HCT116 (cell line): Measurements from ENCODE around the gene NLGN4Y. TPM values are rescaled to one million over a fixed set of nuclear protein-coding genes. Genes with fewer than 3 reads are reported as not detected.

ENCODE experiments used
- ATAC-seq: fragments of 200-7000 bp; cut with Tn5 transposase; 2 replicates; pipeline ENCODE4 v1.9.1; 2020; ENCODE audit warnings: mild to moderate bottlenecking, moderate library complexity
- BruUV-seq: library from RNA; stranded (reverse); fragments of 400-500 nt; replicated peaks from 2 replicates; lab custom pipeline; 2021; lab: Mats Ljungman, UMichigan
- CTCF ChIA-PET: fragments of 300-600 bp; sonication (Branson Sonifier 250); formaldehyde crosslinking; loops from one replicate; lab custom pipeline; 2021; ENCODE audit warnings: antibody characterized with exemption; lab: Charles Lee
- POLR2A ChIA-PET: fragments of 300-600, 350-600 bp; sonication (Branson Sonifier 250); formaldehyde crosslinking; loops from one replicate; lab custom pipeline; 2021; ENCODE audit warnings: antibody characterized with exemption; lab: Charles Lee
- RAD21 ChIA-PET, 2 experiments: fragments of 300-600 bp; sonication (Branson Sonifier 250); formaldehyde crosslinking; loops; one replicate each; lab custom pipeline; 2023; ENCODE audit warnings: low total read pairs in 2 of 2; ENCODE audit not compliant: uncharacterized antibody in 2 of 2, unreplicated experiment in 2 of 2, low non-redundant PET in 1 of 2; lab: Charles Lee
- DNase-seq: peaks from one replicate; pipeline ENCODE4 v3.0.0-alpha.2; 2010; ENCODE audit warnings: low read depth, low spot score
- H2AFZ ChIP-seq: fragments of 200-600 bp; shearing (Covaris generic), sonication (generic); 2 replicates; pipeline ENCODE4 v1.6.1; 2017; ENCODE audit warnings: low read depth, mixed run types, mixed read lengths, antibody characterized with exemption, low read length; ENCODE audit not compliant: poor library complexity, severe bottlenecking
- H3K27ac ChIP-seq: 2 replicates; pipeline ENCODE4 v1.5.1; 2012; ENCODE audit warnings: low read depth, low read length
- H3K27me3 ChIP-seq: fragments of 200-600 bp; sonication (generic); 2 replicates; pipeline ENCODE4 v1.6.1; 2016; ENCODE audit warnings: mixed run types, low read length, mixed read lengths; ENCODE audit not compliant: insufficient read depth
- H3K36me3 ChIP-seq, 2 experiments: fragments of 200-500 bp in 1 of 2; fragments of 200-600 bp in 1 of 2; sonication (Bioruptor generic) in 1 of 2; sonication (generic) in 1 of 2; 2 replicates each; pipeline versions ENCODE4 v1.5.1 to v1.6.1; 2014 to 2016; ENCODE audit warnings: low read length in 2 of 2, inconsistent platforms in 1 of 2, mixed read lengths in 1 of 2, mixed run types in 1 of 2; ENCODE audit not compliant: insufficient read depth in 2 of 2, control insufficient read depth in 1 of 2
- H3K4me1 ChIP-seq, 2 experiments: fragments of 200-600 bp in 1 of 2; sonication (generic) in 1 of 2; 2 replicates each; pipeline versions ENCODE4 v1.5.1 to v1.6.1; 2012 to 2017; ENCODE audit warnings: low read length in 2 of 2, inconsistent platforms in 1 of 2, mild to moderate bottlenecking in 1 of 2, mixed read lengths in 1 of 2, mixed run types in 1 of 2, moderate library complexity in 1 of 2; ENCODE audit not compliant: insufficient read depth in 2 of 2, control insufficient read depth in 1 of 2
- H3K4me2 ChIP-seq: fragments of 200-600 bp; sonication (generic); 2 replicates; pipeline ENCODE4 v1.6.1; 2017; ENCODE audit warnings: mixed run types, low read length, mixed read lengths
- H3K4me3 ChIP-seq, 2 experiments: fragments of 200-600 bp in 1 of 2; sonication (generic) in 1 of 2; replicated peaks in 1 of 2; 2 replicates each; pipeline ENCODE4 v1.5.1; 2011 to 2016; ENCODE audit warnings: low read length in 2 of 2, control low read depth in 1 of 2, low read depth in 1 of 2, mild to moderate bottlenecking in 1 of 2, mixed read lengths in 1 of 2, mixed run types in 1 of 2
- H3K79me2 ChIP-seq: fragments of 200-600 bp; sonication (generic); 2 replicates; pipeline ENCODE4 v1.6.1; 2017; ENCODE audit warnings: mild to moderate bottlenecking, mixed run types, low read length, moderate library complexity, mixed read lengths; ENCODE audit not compliant: insufficient read depth
- H3K9ac ChIP-seq: fragments of 200-600 bp; sonication (generic); 2 replicates; pipeline ENCODE4 v1.6.1; 2016; ENCODE audit warnings: low read length, mixed read lengths
- H3K9me2 ChIP-seq: fragments of 200-600 bp; sonication (generic), shearing (Covaris generic); 2 replicates; pipeline ENCODE4 v1.6.1; 2017; ENCODE audit warnings: mixed run types, mild to moderate bottlenecking, moderate library complexity; ENCODE audit not compliant: insufficient read depth
- H3K9me3 ChIP-seq, 2 experiments: fragments of 200-500 bp in 1 of 2; fragments of 200-600 bp in 1 of 2; sonication (Bioruptor generic) in 1 of 2; sonication (generic) in 1 of 2; 2 replicates each; pipeline ENCODE4 v1.6.1; 2014 to 2017; ENCODE audit warnings: low read length in 2 of 2, mixed read lengths in 2 of 2, inconsistent platforms in 1 of 2, low read depth in 1 of 2, mild to moderate bottlenecking in 1 of 2, mixed run types in 1 of 2, moderate library complexity in 1 of 2; ENCODE audit not compliant: control insufficient read depth in 1 of 2, insufficient read depth in 1 of 2
- H4K20me1 ChIP-seq: fragments of 200-600 bp; sonication (generic), shearing (Covaris generic); 2 replicates; pipeline ENCODE4 v1.6.1; 2017; ENCODE audit warnings: mixed run types, mild to moderate bottlenecking, moderate library complexity; ENCODE audit not compliant: insufficient read depth
- CBX3 ChIP-seq: IDR thresholded peaks from 2 replicates; pipeline ENCODE4 v1.6.1; 2012; ENCODE audit warnings: low read depth
- CEBPB ChIP-seq: IDR thresholded peaks from 2 replicates; pipeline ENCODE4 v1.6.1; 2012; ENCODE audit warnings: low read depth
- EGR1 ChIP-seq: IDR thresholded peaks from 2 replicates; pipeline ENCODE4 v1.6.1; 2012; ENCODE audit warnings: low read depth
- ELF1 ChIP-seq: IDR thresholded peaks from 2 replicates; pipeline ENCODE4 v1.6.1; 2012; ENCODE audit warnings: low read depth, borderline replicate concordance
- EZH2 ChIP-seq: fragments of 200-600 bp; sonication (generic); IDR thresholded peaks from 2 replicates; pipeline ENCODE4 v1.6.1; 2017; ENCODE audit warnings: antibody characterized with exemption, mixed run types
- EZH2phosphoT487 ChIP-seq: fragments of 200-600 bp; IDR thresholded peaks from 2 replicates; pipeline ENCODE4 v1.6.1; 2018; ENCODE audit warnings: antibody characterized with exemption, borderline replicate concordance
- FOSL1 ChIP-seq: IDR thresholded peaks from 2 replicates; pipeline ENCODE4 v1.6.1; 2012; ENCODE audit warnings: low read depth
- POLR2AphosphoS5 ChIP-seq: IDR thresholded peaks from 2 replicates; pipeline ENCODE4 v1.6.1; 2011; ENCODE audit warnings: mild to moderate bottlenecking, low read depth, low read length, moderate library complexity
- RAD21 ChIP-seq: IDR thresholded peaks from 2 replicates; pipeline ENCODE4 v1.6.1; 2012; ENCODE audit warnings: low read depth, mild to moderate bottlenecking
- SP1 ChIP-seq: IDR thresholded peaks from 2 replicates; pipeline ENCODE4 v1.6.1; 2012; ENCODE audit warnings: low read depth
- SRF ChIP-seq: IDR thresholded peaks from 2 replicates; pipeline ENCODE4 v1.6.1; 2012; ENCODE audit warnings: low read depth
- TCF7L2 ChIP-seq: IDR thresholded peaks from 2 replicates; pipeline ENCODE4 v1.7.0; 2011; ENCODE audit warnings: borderline replicate concordance, inconsistent platforms; ENCODE audit not compliant: insufficient read depth, insufficient read length; ENCODE audit errors: extremely low read depth
- YY1 ChIP-seq: IDR thresholded peaks from 2 replicates; pipeline ENCODE4 v1.6.1; 2011; ENCODE audit warnings: low read length, low read depth, moderate library complexity, mild to moderate bottlenecking; ENCODE audit not compliant: insufficient replicate concordance; ENCODE audit errors: extremely low read depth
- ZNF274 ChIP-seq: fragments of 200-500 bp; sonication (Bioruptor generic); IDR thresholded peaks from 2 replicates; pipeline ENCODE4 v1.6.1; 2014; ENCODE audit warnings: mild to moderate bottlenecking, low read depth, low read length, inconsistent platforms
- intact Hi-C: fragments of 100-400 bp; cut with micrococcal nuclease; formaldehyde crosslinking; loops from 2 replicates; pipeline ENCODE4 v1.10.0; 2022
- total RNA-seq: library from RNA; stranded (reverse); gene quantifications from one replicate; pipeline ENCODE4 v1.2.1, GENCODE V29; 2021; ENCODE audit not compliant: unreplicated experiment
- TF ChIP-seq, protein P1 (sequence below): IDR thresholded peaks from 2 replicates; pipeline ENCODE4 v1.6.1; 2012
- TF ChIP-seq, protein P2 (sequence below), 3 experiments: fragments of 200-600 bp in 1 of 3; sonication (generic) in 1 of 3; IDR thresholded peaks in 2 of 3; conservative IDR thresholded peaks in 1 of 3; 2 replicates each; pipeline ENCODE4 v1.5.1; 2012 to 2017; ENCODE audit warnings: low read depth in 2 of 3, low read length in 2 of 3, antibody characterized with exemption in 1 of 3, borderline replicate concordance in 1 of 3, control low read depth in 1 of 3, mild to moderate bottlenecking in 1 of 3, mixed read lengths in 1 of 3, mixed run types in 1 of 3, moderate library complexity in 1 of 3; ENCODE audit not compliant: insufficient read depth in 1 of 3
- TF ChIP-seq, protein P3 (sequence below): IDR thresholded peaks from 2 replicates; pipeline ENCODE4 v1.6.1; 2011; ENCODE audit warnings: mild to moderate bottlenecking, low read length, moderate library complexity; ENCODE audit not compliant: insufficient replicate concordance; ENCODE audit errors: extremely low read depth

NLGN4Y gene
- total RNA-seq, 1 experiment from 2014 or later: 0.22 TPM

DNA sequence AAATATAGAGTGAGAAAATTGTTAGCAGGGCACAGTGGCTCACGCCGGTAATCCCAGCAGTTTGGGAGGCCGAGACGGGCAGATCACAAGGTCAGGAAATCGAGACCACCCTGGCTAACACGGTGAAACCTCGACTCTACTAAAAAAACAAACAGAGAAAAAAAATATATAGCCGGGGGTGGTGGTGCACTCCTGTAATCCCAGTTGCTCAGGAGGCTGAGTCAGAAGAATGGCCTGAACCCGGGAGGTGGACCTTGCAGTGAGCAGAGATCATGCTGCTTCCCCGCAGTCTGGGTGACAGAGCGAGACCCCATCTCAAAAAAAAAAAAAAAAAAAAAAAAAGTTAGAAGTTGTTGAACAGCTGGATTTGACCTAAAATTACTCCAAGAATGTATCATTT lies 269.3 kb downstream of the NLGN4Y start:
- Histone ChIP-seq H3K36me3 (no peaks in the 10 kb centered on the region), H3K27me3 (no peaks in the 10 kb centered on the region), H3K27ac (no peak overlapping the region), H3K4me2 (no peak overlapping the region), H3K4me1 (no peaks in the 10 kb centered on the region), H3K9me2 (no peaks in the 10 kb centered on the region), H3K4me3 (no peak overlapping the region), H4K20me1 (no peaks in the 10 kb centered on the region), H3K9ac (no peak overlapping the region), H3K9me3 (no peaks in the 10 kb centered on the region), H3K79me2 (no peaks in the 10 kb centered on the region), H2AFZ (no peak overlapping the region)
- POLR2A ChIA-PET: no interaction called here
- BruUV-seq: no TSS peak
- CTCF ChIA-PET: no interaction called here
- DNase-seq (no peak), ATAC-seq (no peak)
- RAD21 ChIA-PET: no interaction called here
- intact Hi-C loops: no loop called here
- no peak for TF ChIP-seq SRF
- TF ChIP-seq CEBPB: no peak
- TF ChIP-seq EZH2: no peak
- TF ChIP-seq, protein P1, sequence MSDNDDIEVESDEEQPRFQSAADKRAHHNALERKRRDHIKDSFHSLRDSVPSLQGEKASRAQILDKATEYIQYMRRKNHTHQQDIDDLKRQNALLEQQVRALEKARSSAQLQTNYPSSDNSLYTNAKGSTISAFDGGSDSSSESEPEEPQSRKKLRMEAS: no peak
- TF ChIP-seq ELF1: no peak
- no peak for TF ChIP-seq POLR2AphosphoS5
- no peak for TF ChIP-seq EZH2phosphoT487
- TF ChIP-seq FOSL1: no peak
- no peak for TF ChIP-seq CBX3

DNA sequence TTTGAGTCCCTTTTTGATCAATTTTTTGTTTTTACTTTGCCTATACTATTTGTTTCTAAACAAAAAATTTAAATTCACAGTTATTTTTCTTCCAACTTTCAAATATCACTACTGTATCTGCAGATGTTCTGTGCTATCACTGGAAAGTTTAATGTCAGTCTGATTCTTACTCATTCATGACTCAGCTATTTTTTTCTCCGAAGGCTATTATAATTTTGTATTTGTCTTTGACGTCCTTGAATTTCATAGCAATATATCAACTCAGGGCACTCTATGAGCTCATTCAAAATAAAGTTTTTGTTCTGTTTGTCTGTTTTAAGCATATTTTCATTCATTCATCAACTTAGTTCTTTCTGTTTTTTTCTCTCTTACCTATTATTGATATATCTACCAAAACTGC lies 273.7 kb downstream of the NLGN4Y start:
- ChIA-PET CTCF (no interaction called here), RAD21 (no interaction called here), POLR2A (no interaction called here)
- no TSS peak for BruUV-seq
- no peak for DNase-seq
- H3K79me2 ChIP-seq: no peaks in the 10 kb centered on the region
- H3K9me3 ChIP-seq: no peaks in the 10 kb centered on the region
- no peak overlapping the region for H3K9ac ChIP-seq
- no peak for ATAC-seq
- H3K36me3 ChIP-seq: no peaks in the 10 kb centered on the region
- no peaks in the 10 kb centered on the region for H3K9me2 ChIP-seq
- H4K20me1 ChIP-seq: no peaks in the 10 kb centered on the region
- H3K4me3 ChIP-seq: no peak overlapping the region
- no peak overlapping the region for H2AFZ ChIP-seq
- H3K4me1 ChIP-seq: no peaks in the 10 kb centered on the region
- no peak overlapping the region for H3K27ac ChIP-seq
- intact Hi-C loops: no loop called here
- no peaks in the 10 kb centered on the region for H3K27me3 ChIP-seq
- H3K4me2 ChIP-seq: no peak overlapping the region
- TF ChIP-seq ZNF274: no peak
- TF ChIP-seq EZH2: no peak
- TF ChIP-seq, protein P2, sequence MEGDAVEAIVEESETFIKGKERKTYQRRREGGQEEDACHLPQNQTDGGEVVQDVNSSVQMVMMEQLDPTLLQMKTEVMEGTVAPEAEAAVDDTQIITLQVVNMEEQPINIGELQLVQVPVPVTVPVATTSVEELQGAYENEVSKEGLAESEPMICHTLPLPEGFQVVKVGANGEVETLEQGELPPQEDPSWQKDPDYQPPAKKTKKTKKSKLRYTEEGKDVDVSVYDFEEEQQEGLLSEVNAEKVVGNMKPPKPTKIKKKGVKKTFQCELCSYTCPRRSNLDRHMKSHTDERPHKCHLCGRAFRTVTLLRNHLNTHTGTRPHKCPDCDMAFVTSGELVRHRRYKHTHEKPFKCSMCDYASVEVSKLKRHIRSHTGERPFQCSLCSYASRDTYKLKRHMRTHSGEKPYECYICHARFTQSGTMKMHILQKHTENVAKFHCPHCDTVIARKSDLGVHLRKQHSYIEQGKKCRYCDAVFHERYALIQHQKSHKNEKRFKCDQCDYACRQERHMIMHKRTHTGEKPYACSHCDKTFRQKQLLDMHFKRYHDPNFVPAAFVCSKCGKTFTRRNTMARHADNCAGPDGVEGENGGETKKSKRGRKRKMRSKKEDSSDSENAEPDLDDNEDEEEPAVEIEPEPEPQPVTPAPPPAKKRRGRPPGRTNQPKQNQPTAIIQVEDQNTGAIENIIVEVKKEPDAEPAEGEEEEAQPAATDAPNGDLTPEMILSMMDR (IDR thresholded peaks at IDR 0.05 in 2 of 3, conservative IDR thresholded peaks at IDR 0.05 in 1 of 3; ENCODE audit: borderline replicate concordance in 1 of 3, insufficient read depth in 1 of 3, low read depth in 2 of 3, low read length in 2 of 3): no peak
- no peak for TF ChIP-seq YY1
- TF ChIP-seq, protein P3, sequence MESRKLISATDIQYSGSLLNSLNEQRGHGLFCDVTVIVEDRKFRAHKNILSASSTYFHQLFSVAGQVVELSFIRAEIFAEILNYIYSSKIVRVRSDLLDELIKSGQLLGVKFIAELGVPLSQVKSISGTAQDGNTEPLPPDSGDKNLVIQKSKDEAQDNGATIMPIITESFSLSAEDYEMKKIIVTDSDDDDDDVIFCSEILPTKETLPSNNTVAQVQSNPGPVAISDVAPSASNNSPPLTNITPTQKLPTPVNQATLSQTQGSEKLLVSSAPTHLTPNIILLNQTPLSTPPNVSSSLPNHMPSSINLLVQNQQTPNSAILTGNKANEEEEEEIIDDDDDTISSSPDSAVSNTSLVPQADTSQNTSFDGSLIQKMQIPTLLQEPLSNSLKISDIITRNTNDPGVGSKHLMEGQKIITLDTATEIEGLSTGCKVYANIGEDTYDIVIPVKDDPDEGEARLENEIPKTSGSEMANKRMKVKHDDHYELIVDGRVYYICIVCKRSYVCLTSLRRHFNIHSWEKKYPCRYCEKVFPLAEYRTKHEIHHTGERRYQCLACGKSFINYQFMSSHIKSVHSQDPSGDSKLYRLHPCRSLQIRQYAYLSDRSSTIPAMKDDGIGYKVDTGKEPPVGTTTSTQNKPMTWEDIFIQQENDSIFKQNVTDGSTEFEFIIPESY: no peak
- TF ChIP-seq POLR2AphosphoS5: no peak
- no peak for TF ChIP-seq SP1
- no peak for TF ChIP-seq TCF7L2
- no peak for TF ChIP-seq RAD21
- no peak for TF ChIP-seq ELF1
- TF ChIP-seq CBX3: no peak
- TF ChIP-seq EGR1: no peak
- TF ChIP-seq, protein P1: no peak
- TF ChIP-seq EZH2phosphoT487: no peak
